Common myeloid progenitor, CD34-positive (primary cell): ENCODE results near the gene CPSF4.

Source experiments
- CTCF ChIA-PET: fragments of 350-600 bp; sonication (Branson Sonifier 250); formaldehyde crosslinking; loops from one replicate; lab custom pipeline; 2021; ENCODE audit warnings: antibody characterized with exemption; lab: Charles Lee
- POLR2A ChIA-PET: fragments of 350-600 bp; sonication (Branson Sonifier 250); formaldehyde crosslinking; loops from one replicate; lab custom pipeline; 2021; ENCODE audit warnings: antibody characterized with exemption; lab: Charles Lee
- DNase-seq, 3 donors: peaks; one replicate each; pipeline versions ENCODE4 v3.0.0 to v3.0.0-alpha.2; 2013
- H3K27ac ChIP-seq, 2 experiments: 1 replicate in 1 of 2; 2 replicates in 1 of 2; pipeline ENCODE4 v1.7.0; 2013; ENCODE audit warnings: inconsistent platforms in 2 of 2, low read length in 2 of 2, mild to moderate bottlenecking in 2 of 2, low read depth in 1 of 2, moderate library complexity in 1 of 2; ENCODE audit not compliant: severe bottlenecking in 2 of 2, insufficient read depth in 1 of 2, poor library complexity in 1 of 2
- H3K27me3 ChIP-seq, 5 experiments: replicated peaks in 2 of 5; 1 replicate in 3 of 5; 2 replicates in 2 of 5; pipeline versions ENCODE4 v1.6.1 to v1.7.0; 2013; ENCODE audit warnings: low read length in 4 of 5, mild to moderate bottlenecking in 2 of 5, moderate library complexity in 2 of 5, inconsistent platforms in 1 of 5; ENCODE audit not compliant: insufficient read depth in 5 of 5, control insufficient read depth in 4 of 5
- H3K36me3 ChIP-seq, 4 experiments: 1 replicate in 2 of 4; 2 replicates in 2 of 4; pipeline versions ENCODE4 v1.6.1 to v1.7.0; 2013; ENCODE audit warnings: low read length in 3 of 4, control low read depth in 1 of 4, mild to moderate bottlenecking in 1 of 4; ENCODE audit not compliant: control insufficient read depth in 4 of 4, insufficient read depth in 4 of 4
- H3K4me1 ChIP-seq, 4 experiments: 1 replicate in 3 of 4; 2 replicates in 1 of 4; pipeline versions ENCODE4 v1.6.1 to v1.7.1; 2013; ENCODE audit warnings: low read length in 3 of 4, mild to moderate bottlenecking in 3 of 4, control low read depth in 1 of 4, inconsistent platforms in 1 of 4, moderate library complexity in 1 of 4; ENCODE audit not compliant: control insufficient read depth in 4 of 4, insufficient read depth in 4 of 4; ENCODE audit errors: control extremely low read depth in 1 of 4
- H3K4me3 ChIP-seq, 7 experiments: 1 replicate in 4 of 7; 2 replicates in 3 of 7; pipeline versions ENCODE4 v1.5.1 to v1.7.0; 2013; ENCODE audit warnings: mild to moderate bottlenecking in 7 of 7, low read length in 6 of 7, moderate library complexity in 6 of 7, inconsistent platforms in 2 of 7, low read depth in 2 of 7, control low read depth in 1 of 7; ENCODE audit not compliant: insufficient read depth in 4 of 7, control insufficient read depth in 1 of 7; ENCODE audit errors: extremely low read depth in 1 of 7
- H3K9me3 ChIP-seq, 5 experiments: 1 replicate in 4 of 5; 2 replicates in 1 of 5; pipeline versions ENCODE4 v1.6.1 to v1.7.1; 2013; ENCODE audit warnings: low read length in 4 of 5, mild to moderate bottlenecking in 2 of 5, inconsistent platforms in 1 of 5, low read depth in 1 of 5, moderate library complexity in 1 of 5; ENCODE audit not compliant: control insufficient read depth in 4 of 5, insufficient read depth in 2 of 5; ENCODE audit errors: control extremely low read depth in 1 of 5
- WGBS: methylation state at CpG from one replicate; pipeline ENCODE4 v1.1.5; 2013; ENCODE audit not compliant: insufficient coverage; 5-methylcytosine and 5-hydroxymethylcytosine counted together

Gene CPSF4

DNA sequence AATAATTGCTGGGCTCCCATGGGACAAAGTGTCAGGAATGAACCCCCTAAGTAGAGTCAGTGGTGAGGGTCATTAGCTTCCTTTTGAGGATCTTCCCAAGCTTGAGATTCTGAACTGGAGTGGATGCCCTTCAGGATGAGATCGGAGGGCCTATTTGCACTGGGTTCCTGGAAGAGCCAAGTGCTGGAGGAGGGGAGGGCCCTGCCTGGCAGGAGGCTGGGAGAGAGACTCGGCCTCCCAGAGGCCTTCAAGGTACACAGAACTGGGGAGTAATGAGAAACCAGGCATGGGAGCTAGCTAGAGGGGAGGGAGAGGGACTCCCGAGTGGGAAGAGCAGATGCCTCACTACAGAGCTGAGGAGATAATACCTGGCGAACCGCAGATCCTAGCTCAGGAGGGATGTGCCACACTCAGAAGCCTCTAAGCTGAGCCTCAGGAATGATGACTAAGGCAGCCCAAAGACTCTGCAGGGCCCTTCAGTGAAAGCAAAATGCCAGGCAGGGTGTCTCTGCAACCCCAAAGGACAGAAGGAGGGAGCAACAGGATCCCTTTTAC, 39.8 kb upstream of the CPSF4 start:
- POLR2A ChIA-PET = interaction anchor here (1.0 kb wide), 1 partner anchor 8 kb away, joined by 4 read pairs; no protein-coding TSS in a partner anchor
- H3K27me3 ChIP-seq = no peaks in the 10 kb centered on the region
- peaks cover 17 to 87% (median 66%) of the 10 kb centered on the region in 4 experiments for H3K36me3 ChIP-seq
- H3K27ac ChIP-seq = no peak overlapping the region
- CTCF ChIA-PET = interaction anchor here (1.2 to 3.6 kb wide), 3 partner anchors 8 to 33 kb away, joined by 3 to 18 read pairs (median 6); no protein-coding TSS in a partner anchor
- no peak overlapping the region for H3K4me3 ChIP-seq
- WGBS = 92% methylated on average over 5 of the region's 5 CpGs
- no peak for DNase-seq
- no peaks in the 10 kb centered on the region for H3K4me1 ChIP-seq
- H3K9me3 ChIP-seq = no peaks in the 10 kb centered on the region

DNA sequence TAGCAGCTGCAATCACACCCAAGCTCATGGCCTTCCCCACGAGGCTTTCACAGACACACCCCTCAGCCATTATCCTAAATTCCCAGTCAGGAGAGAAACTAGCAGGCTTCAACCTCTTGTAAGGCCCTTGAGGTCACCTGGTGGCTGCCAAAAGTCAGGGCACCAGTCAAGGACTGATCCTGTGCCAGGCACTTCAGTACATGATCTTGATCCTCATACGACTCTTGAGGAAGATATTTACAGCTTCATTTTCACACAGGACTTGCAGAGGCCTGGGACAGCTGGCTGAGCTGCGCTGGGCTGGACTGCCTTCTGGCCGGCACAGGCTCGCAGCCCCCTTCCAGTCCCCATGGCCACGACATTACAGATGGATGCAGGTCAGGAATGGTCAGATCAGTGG, 39.1 kb upstream of the CPSF4 start:
- H3K9me3 ChIP-seq = no peaks in the 10 kb centered on the region
- no peak overlapping the region for H3K4me3 ChIP-seq
- CTCF ChIA-PET = interaction anchor here (1.2 to 3.6 kb wide), 3 partner anchors 8 to 34 kb away, joined by 3 to 18 read pairs (median 6); no protein-coding TSS in a partner anchor
- no peak overlapping the region for H3K27ac ChIP-seq
- DNase-seq = no peak
- H3K4me1 ChIP-seq = no peaks in the 10 kb centered on the region
- WGBS = 95% methylated on average over 3 of the region's 6 CpGs
- no peaks in the 10 kb centered on the region for H3K27me3 ChIP-seq
- POLR2A ChIA-PET = no interaction called here
- H3K36me3 ChIP-seq = peaks cover 19 to 87% (median 67%) of the 10 kb centered on the region in 4 experiments

- Histone ChIP-seq H3K4me1 (peaks cover 13 to 19% (median 17%) of the 10 kb centered on the region in 4 experiments), H3K9me3 (no peaks in the 10 kb centered on the region), H3K36me3 (peaks cover 15 to 62% (median 44%) of the 10 kb centered on the region in 4 experiments), H3K4me3 (no peak overlapping the region), H3K27me3 (no peaks in the 10 kb centered on the region), H3K27ac (no peak overlapping the region)
- WGBS = 83% methylated on average over 2 of the region's 3 CpGs
- CTCF ChIA-PET = no interaction called here
- POLR2A ChIA-PET = no interaction called here
- DNase-seq = no peak
Observed at GRCh38 chr7:99402854-99403253, 35.9 kb upstream of the CPSF4 start.

GRCh38 chr7:99403764-99404163, 35.0 kb upstream of the CPSF4 start:
- no peak overlapping the region for H3K4me3 ChIP-seq
- no peaks in the 10 kb centered on the region for H3K27me3 ChIP-seq
- no peaks in the 10 kb centered on the region for H3K9me3 ChIP-seq
- CTCF ChIA-PET = interaction anchor here (1.0 to 1.5 kb wide), 2 partner anchors 17 to 39 kb away, joined by 4 read pairs; no protein-coding TSS in a partner anchor
- no peak overlapping the region for H3K27ac ChIP-seq
- no peak for DNase-seq
- H3K36me3 ChIP-seq = peaks cover 12 to 54% (median 36%) of the 10 kb centered on the region in 4 experiments
- POLR2A ChIA-PET = no interaction called here
- 97% methylated on average over 5 of the region's 5 CpGs for WGBS
- peaks cover 13 to 22% (median 20%) of the 10 kb centered on the region in 4 experiments for H3K4me1 ChIP-seq

- 94% methylated on average over 17 of the region's 18 CpGs for WGBS
- Histone ChIP-seq H3K36me3 (peaks cover 12 to 48% (median 33%) of the 10 kb centered on the region in 4 experiments), H3K27ac (no peak overlapping the region), H3K27me3 (no peaks in the 10 kb centered on the region), H3K4me3 (no peak overlapping the region), H3K4me1 (peaks cover 13 to 24% (median 22%) of the 10 kb centered on the region in 4 experiments), H3K9me3 (no peaks in the 10 kb centered on the region)
- CTCF ChIA-PET = interaction anchor here (1.0 to 1.5 kb wide), 2 partner anchors 17 to 40 kb away, joined by 4 read pairs; no protein-coding TSS in a partner anchor
- POLR2A ChIA-PET = no interaction called here
- DNase-seq = no peak
Observed at GRCh38 chr7:99404235-99404976, 34.3 kb upstream of the CPSF4 start.

DNA sequence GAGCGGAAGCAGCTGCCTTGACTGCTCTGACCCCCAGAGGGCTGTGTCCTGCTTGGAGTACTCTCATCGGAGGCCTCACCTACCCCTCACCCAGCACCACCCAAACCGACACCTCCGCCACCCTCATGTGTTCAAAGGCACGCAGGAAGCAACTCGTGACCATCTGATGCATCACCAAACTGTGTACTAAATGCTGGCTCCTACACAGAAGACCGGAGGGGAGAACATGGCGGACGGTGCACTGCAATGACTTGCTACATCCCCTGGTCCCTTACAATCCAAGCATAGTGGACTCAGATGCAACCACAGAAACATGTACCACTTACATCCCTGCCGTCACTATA, 33.8 kb upstream of the CPSF4 start:
- Histone ChIP-seq H3K27me3 (no peaks in the 10 kb centered on the region), H3K4me3 (no peak overlapping the region), H3K4me1 (peaks cover 17 to 29% (median 27%) of the 10 kb centered on the region in 4 experiments), H3K36me3 (peaks cover 11 to 43% (median 29%) of the 10 kb centered on the region in 4 experiments), H3K9me3 (no peaks in the 10 kb centered on the region), H3K27ac (no peak overlapping the region)
- WGBS = 100% methylated on average over 8 of the region's 10 CpGs
- ChIA-PET CTCF (interaction anchor here (0.8 to 1.5 kb wide), 2 partner anchors 11 to 40 kb away, joined by 3 to 4 read pairs; no protein-coding TSS in a partner anchor), POLR2A (no interaction called here)
- DNase-seq = no peak
